KMS-11 (cell line): ENCODE measurements around the gene SYNPR.

Experiments used
- H2AFZ ChIP-seq: fragments of 200-600 bp; sonication (generic); 2 replicates; pipeline ENCODE4 v1.6.1; 2016; ENCODE audit warnings: antibody characterized with exemption, mixed run types, low read depth
- H3K27ac ChIP-seq: fragments of 200-600 bp; sonication (generic); 2 replicates; pipeline ENCODE4 v1.6.1; 2016; ENCODE audit warnings: mild to moderate bottlenecking, mixed run types
- H3K27me3 ChIP-seq: fragments of 200-600 bp; sonication (generic); 2 replicates; pipeline ENCODE4 v1.6.1; 2017; ENCODE audit warnings: mild to moderate bottlenecking, low read depth, mixed run types, moderate library complexity; ENCODE audit not compliant: insufficient read depth
- H3K36me3 ChIP-seq: fragments of 200-600 bp; sonication (generic); 2 replicates; pipeline ENCODE4 v1.6.1; 2017; ENCODE audit warnings: mild to moderate bottlenecking, mixed run types; ENCODE audit not compliant: insufficient read depth
- H3K4me1 ChIP-seq: fragments of 200-600 bp; sonication (generic); 2 replicates; pipeline ENCODE4 v1.6.1; 2016; ENCODE audit warnings: mild to moderate bottlenecking, low read depth, mixed run types; ENCODE audit not compliant: poor library complexity, severe bottlenecking
- H3K4me2 ChIP-seq: fragments of 200-600 bp; sonication (generic); 2 replicates; pipeline ENCODE4 v1.7.0; 2016; ENCODE audit warnings: mild to moderate bottlenecking, mixed run types
- H3K4me3 ChIP-seq: fragments of 200-600 bp; sonication (generic); IDR thresholded peaks from 2 replicates; pipeline ENCODE4 v1.6.1; 2017; ENCODE audit warnings: low read depth, low read length, mixed read lengths; ENCODE audit not compliant: insufficient read depth
- H3K79me2 ChIP-seq: fragments of 200-600 bp; sonication (generic); 2 replicates; pipeline ENCODE4 v1.6.1; 2016; ENCODE audit warnings: low read depth, mixed run types; ENCODE audit not compliant: insufficient read depth
- H3K9ac ChIP-seq: fragments of 200-600 bp; sonication (generic); 2 replicates; pipeline ENCODE4 v1.6.1; 2016; ENCODE audit warnings: mild to moderate bottlenecking, mixed run types
- H4K20me1 ChIP-seq: fragments of 200-600 bp; sonication (generic); 2 replicates; pipeline ENCODE4 v1.6.1; 2016; ENCODE audit warnings: mild to moderate bottlenecking, mixed run types; ENCODE audit not compliant: insufficient read depth
- CTCF ChIP-seq: fragments of 200-600 bp; sonication (generic); conservative IDR thresholded peaks from 2 replicates; pipeline ENCODE4 v1.6.1; 2017; ENCODE audit warnings: low read depth, mild to moderate bottlenecking, antibody characterized with exemption, low read length, moderate library complexity, mixed read lengths

Gene SYNPR

GRCh38 chr3:63278171-63279004 lies at the start of gene SYNPR:
TSS of gene SYNPR (plus strand) at chr3:63278308.
- Histone ChIP-seq H3K27ac (no peak within 1 kb of the TSS), H3K4me1 (no peaks in the 10 kb centered on the region), H3K4me2 (no peak within 1 kb of the TSS), H4K20me1 (no peaks in the 10 kb centered on the region), H2AFZ (no peak within 1 kb of the TSS), H3K36me3 (no peaks in the 10 kb centered on the region), H3K79me2 (no peaks in the 10 kb centered on the region), H3K9ac (no peak within 1 kb of the TSS), H3K27me3 (no peaks in the 10 kb centered on the region), H3K4me3 (no peak within 1 kb of the TSS)
- TF ChIP-seq CTCF = no peak

GRCh38 chr3:63228677-63229076 lies 49.4 kb upstream of the SYNPR start:
- Histone ChIP-seq H3K4me1 (no peaks in the 10 kb centered on the region), H3K9ac (no peak overlapping the region), H2AFZ (peak overlapping the region; percentile 89), H3K4me3 (no peak overlapping the region), H3K27me3 (no peaks in the 10 kb centered on the region), H4K20me1 (no peaks in the 10 kb centered on the region), H3K4me2 (peak overlapping the region; percentile 13; the same call in 1 of the 2 replicates), H3K27ac (no peak overlapping the region), H3K79me2 (no peaks in the 10 kb centered on the region), H3K36me3 (no peaks in the 10 kb centered on the region)
- TF ChIP-seq CTCF = peak; percentile 64

- Histone ChIP-seq H3K27me3 (no peaks in the 10 kb centered on the region), H2AFZ (no peak overlapping the region), H3K36me3 (no peaks in the 10 kb centered on the region), H3K4me2 (no peak overlapping the region), H3K4me1 (no peaks in the 10 kb centered on the region), H4K20me1 (no peaks in the 10 kb centered on the region), H3K9ac (no peak overlapping the region), H3K27ac (no peak overlapping the region), H3K4me3 (no peak overlapping the region), H3K79me2 (no peaks in the 10 kb centered on the region)
- TF ChIP-seq CTCF = no peak
These were observed 48.0 kb upstream of the SYNPR start for GRCh38 chr3:63230146-63230545.

GRCh38 chr3:63231643-63232042 lies 46.5 kb upstream of the SYNPR start:
- H3K4me3 ChIP-seq = no peak overlapping the region
- no peak overlapping the region for H3K9ac ChIP-seq
- no peaks in the 10 kb centered on the region for H3K36me3 ChIP-seq
- H3K4me2 ChIP-seq = no peak overlapping the region
- TF ChIP-seq CTCF = no peak
- no peaks in the 10 kb centered on the region for H3K79me2 ChIP-seq
- H3K27me3 ChIP-seq = no peaks in the 10 kb centered on the region
- no peak overlapping the region for H3K27ac ChIP-seq
- no peaks in the 10 kb centered on the region for H3K4me1 ChIP-seq
- H2AFZ ChIP-seq = no peak overlapping the region
- H4K20me1 ChIP-seq = no peaks in the 10 kb centered on the region
